ENCODE measurements around the gene SEMA3C.

Gene SEMA3C

DNA sequence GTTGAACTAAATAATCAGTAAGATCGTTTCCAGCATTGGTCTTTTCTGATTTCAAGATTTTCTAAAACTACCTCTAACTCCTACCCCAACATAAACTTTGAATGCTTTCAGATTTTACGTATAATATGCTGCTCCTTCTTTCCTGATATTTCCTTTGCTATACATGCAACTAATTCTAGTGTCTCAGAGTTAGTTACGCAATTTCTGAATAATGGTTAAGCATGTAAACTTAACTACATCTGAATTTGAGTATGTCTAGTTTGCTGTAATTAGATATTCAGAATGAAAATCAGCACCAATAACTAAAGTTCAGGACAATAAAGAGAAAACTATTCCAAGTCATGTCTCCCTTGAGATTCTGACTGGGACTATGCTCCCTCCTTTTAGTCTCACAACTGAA is 71.0 kb downstream of the SEMA3C start:
- no peak for DNase-seq

DNA sequence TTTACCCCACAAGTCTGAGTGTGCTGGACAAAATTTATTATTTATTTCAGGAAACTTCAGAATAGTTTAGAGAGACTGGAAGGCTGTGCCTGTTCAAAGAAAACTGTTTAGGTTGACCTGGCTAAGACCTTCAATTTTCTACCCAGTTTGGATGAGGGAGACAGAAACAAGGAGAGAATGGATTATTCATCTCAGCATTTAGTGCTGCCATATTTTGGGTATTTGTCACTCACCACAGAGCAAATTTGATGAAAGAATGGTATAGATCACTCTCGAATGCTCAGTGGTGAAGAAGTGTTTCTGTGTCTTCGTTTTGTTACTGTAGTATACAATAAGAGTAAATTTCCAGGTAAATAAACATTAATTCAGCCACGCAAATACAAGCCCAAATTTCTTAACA is 71.8 kb downstream of the SEMA3C start:
- DNase-seq, result no peak

DNA sequence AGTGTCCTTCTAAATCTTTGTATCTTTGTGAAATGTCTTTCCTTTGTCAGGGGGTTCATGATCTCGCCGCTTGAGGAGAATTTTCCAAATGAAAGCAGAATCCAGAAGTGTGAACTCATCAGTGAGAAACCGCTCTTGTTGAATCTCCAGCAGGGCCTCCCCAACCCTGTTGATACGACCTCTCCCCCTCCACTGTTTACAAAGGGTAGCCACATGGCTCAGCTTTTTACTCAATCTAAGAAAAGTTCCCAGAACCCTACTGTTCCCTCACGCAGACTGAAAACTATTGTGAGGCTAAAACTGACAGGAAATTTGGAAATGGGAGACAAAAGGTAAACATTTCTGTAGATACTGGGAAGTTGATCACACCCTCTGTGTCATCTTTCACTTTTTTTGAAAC is 73.9 kb downstream of the SEMA3C start:
- DNase-seq, result no peak

DNA sequence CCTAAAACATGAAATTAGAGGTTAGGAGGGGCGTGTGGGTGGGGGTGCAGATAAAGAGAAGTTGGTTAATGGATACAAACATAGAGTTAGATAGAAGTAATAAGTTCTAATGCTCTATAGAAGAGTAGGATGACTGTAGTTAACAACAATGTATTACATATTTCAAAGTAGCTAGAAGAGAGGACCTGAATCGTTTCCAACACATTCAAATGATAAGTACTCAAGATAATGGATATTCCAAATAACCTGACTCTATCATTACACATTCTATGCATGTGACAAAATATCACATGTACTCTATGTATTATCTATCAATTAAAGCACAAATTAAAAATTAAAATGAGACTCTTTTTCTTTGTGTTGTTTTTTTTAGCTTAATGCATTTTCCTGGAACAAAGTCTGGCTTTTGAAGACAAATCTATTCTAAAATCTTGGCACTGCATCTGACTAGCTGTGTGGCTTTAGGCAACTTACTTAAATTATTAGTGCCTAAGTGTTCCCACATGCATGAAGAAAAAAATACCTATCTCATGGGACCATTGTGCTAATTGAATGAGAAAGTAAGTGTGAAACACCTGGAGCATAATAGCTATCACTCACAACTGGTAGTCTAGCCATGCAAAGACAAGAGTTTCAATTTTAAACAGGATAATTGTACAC is 75.7 kb downstream of the SEMA3C start:
- DNase-seq, result peak; percentile 59

DNA sequence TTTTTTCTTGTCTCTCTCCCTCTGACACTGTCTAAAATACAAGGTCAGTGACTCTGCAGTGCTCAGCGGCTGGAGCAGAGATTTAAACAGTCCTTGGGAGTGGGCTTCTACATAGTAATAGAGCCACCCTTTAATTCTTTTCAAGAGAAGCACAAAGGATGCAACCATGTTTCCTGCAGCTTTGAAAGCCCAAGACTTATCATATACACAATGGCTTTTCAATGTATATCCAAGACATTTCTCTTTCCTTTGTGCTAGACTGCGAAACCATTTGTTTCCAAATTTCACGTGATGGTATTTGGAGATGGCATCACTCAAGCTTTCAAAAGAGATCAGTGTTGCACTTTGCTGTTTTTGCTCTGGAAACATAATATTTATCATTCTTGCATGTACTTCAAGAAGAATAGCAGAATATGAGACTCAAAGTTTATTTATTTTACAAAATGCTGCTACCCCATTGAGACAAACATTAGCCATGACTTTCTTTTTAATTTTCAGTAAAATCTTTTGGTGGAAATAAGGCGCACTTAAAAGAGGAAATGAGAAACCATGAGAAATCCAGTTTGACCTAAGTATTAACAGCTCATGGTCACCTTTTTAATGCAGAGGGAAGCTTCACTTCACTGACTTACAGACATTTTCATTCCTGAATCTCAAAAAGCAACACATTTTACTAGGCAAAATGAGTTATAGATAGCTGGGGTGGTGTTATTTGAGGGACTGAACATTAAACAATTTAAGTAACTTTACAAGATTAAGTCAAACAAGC is 76.6 kb downstream of the SEMA3C start:
- no peak for DNase-seq

DNA sequence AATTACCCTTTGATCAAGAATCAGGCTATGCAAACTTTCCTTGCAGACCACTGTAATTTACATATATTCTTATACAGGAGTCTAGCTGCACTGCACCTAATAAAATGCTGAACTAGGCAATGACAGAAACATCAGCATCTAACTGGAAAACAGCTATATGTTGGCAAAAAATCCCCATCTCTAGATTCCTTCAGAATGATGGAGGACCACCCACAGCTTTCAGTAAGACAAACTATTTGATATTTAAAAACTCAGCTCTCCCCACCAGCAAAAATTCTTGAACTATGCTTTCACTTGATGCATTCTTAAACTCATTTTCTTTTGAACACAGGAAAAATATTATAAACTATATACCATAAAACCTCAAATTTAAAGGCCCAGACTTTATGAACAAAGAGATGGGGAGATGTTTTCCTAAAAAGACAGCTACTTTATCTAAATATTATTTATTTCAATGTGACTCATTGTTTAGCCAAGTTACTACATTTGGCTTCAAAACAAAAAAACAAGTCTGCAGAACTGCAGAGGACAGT is 77.4 kb downstream of the SEMA3C start:
- no peak for DNase-seq

DNA sequence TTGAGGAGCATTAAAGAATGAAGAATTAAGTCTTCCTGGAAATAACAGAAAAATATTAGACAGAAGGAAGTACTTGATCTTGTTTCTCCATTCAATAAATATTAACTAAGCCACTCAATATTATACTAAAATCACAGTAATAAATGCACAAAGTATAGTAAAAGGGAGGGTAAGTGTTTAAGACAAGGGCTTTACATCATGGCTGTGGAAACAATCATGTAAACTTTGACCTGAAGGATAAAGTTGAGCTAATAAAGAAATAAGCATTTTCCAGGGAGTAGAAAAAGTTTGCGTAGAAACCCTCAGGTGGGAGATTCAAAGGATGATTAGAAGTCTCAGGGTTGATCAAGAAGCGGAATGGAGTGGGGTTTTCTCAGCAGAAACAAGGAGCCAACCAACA is 78.2 kb downstream of the SEMA3C start:
- DNase-seq, result no peak

DNA sequence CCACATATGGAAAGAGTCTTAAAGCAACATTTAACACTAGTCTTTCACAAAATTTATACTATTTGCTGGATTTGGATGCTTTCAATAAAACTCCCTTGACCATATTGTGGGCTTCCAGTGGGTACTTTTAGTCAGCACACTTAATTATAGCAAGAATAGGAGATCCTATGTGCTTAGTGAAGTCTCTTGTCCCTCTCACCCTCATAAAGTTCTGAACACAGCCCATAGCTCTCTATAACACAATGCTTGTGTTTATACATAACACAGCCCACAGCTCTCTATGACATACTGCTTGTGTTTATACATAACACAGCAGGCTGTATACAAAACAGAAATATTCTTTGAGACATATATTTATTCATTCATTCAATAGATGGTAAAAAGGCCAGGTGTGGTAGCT is 79.0 kb downstream of the SEMA3C start:
- no peak for DNase-seq

DNA sequence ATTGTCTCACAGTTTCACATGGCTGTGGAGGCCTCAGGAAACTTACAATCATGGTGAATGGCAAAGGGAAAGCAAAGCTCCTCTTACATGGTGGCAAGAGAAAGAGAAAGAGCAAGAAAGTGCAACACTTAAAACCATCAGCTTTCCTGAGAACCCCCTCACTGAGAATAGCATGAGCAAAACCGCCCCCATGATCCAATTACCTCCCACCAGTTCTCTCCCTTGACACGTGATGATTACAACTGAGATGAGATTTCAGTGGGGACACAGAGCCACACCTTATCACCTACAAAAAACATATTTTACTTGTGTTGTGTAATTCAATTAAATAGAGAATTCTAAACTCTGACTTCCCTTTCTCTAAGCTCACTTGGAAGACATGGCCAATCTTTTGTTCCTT is 80.2 kb downstream of the SEMA3C start:
- no peak for DNase-seq

DNA sequence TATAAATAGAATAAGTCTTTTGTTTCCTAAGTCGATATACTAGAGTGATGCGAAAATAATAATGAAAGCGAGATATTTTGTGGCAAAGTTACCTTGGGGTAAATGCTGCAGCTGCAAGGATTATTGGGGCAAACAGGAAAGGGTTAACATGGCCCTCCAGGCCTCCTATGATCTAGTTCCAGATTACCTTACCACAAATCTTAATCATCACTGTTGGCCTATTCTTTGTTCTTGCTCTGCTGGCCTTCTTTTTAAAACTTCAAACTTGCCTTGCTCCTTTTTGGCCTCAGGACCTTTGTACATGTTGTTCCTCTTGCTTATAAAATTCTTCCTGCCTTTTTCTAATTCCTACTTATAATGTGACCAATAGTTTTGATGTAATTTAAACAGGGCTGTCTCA is 81.5 kb downstream of the SEMA3C start:
- no peak for DNase-seq

DNA sequence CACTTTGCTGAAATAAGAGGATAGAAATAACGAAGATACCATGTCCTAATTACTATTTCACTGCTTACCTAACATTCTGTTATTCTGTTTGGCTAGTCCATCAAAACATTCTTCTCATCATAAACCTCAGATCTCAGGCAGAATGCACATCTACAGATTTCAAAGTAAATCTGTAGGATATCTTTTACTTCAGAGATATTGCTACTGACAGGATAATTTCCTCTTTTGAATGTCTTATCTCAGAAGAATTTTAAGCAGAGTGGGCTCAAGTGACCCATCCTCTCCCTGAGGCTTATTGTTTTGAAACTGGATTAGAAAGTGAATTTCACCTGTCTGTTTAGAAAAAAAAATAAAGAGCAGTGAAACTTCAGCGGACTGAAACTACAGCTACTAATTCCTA is 83.6 kb downstream of the SEMA3C start:
- DNase-seq, result no peak

DNA sequence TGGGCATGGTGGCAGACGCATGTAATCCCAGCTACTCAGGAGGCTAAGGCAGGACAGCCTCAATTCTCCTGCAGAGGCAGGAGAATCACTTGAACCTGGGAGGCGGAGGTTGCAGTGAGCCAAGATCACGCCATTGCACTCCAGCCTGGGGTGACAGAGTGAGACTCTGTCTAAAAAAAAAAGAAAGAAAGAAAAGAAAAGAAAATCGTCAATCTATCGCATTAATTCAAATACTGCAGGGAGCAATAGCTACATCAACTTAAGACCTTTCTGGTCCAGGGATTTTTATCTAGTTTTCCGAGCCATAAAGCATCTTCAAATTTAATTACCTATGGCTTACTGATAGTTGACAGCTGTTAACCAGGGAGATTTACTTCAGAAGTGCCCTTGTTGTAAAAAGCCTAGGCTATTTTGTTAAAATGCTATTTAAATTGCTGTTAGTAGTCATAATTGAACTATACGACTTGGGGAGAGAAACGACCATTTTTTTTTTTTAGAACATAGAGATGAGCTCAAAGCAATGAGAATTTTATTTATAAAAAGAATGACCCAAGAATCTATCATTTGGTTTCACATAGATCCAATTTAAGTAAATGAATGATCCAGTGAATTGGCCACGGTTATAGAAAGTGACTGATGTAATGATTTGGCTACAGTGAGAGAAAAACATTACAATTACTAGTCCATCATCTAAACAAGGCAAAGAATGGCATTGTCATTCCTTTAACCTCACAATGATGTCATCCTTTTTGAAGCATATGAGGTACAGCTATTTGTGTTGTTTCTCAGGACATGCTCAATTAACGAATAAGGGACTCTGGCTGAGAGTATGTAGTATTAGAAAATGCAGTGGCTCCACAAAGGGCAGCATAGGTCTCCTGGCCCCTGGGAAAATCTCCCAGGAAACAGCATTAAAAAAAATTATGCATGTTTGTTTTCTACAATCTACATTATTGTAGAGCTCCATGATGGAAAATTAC is 85.3 kb downstream of the SEMA3C start:
- DNase-seq, result no peak

DNA sequence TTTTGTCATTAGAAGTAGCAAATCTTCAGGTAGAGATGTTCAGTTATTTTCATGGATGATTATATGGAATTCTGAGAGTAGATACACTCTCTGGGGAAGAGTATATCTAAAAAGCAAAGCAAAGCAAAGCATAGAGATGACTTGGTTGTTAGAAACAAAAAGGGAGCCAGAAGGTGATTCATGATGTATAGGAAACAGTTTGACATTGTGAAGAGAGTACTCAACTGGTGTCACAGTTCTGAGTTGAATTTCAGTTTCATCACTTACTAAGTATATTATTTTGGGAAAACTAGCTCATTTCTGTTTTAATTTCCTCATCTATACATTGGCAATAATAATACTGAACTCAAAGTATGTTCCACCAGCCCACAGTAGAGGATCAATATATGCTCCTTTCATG is 86.8 kb downstream of the SEMA3C start:
- DNase-seq, result no peak

DNA sequence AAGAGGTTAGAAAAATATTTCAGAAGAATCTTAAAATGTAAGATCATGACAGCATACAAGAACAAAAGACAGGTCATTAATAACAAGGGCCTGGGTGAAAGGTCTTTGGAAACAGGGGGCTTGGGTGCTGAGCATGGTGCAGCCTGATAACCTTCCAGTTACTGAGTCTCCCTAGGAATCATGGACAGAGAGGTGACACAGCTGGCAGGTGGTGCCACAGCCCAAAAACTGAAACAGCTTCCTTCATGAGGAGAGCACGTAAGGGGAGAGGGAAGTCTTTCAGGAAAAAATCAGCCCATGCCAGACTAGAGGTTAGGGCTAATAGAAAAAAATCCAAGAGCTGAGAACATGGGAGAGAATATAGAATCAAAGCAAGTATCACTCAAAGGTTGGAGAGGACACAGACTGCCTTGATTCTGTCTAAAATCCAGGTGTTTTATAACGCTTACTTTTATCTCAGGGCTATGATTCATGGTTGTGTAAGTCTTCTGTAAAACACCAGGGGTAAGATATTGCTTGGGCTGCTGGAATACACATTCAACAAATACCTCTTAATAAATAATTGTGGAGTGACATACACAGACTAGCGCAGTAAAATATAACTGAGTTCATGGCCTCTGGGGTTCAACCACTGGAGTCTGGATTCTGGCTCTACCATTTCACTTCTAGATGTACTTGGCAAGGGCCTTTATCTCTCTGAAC is 88.1 kb downstream of the SEMA3C start:
- no peak for DNase-seq

DNA sequence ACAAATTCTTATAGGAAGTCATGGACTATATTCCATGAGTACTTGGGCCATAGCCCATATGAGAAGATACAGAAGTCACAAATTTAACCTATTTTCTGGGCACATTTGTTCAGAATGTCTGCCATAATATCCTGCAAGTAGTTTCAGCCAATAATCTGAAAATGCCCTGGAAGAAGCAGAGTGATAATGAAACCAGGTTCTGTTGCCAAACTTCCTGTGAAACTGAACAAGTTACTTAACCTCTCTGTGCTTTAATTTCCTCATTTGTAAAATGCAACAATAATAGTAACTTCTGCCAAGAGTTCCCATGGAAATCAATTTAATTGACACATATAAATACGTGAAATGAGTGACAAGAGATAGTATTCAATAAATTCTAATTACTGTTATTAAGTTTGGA is 88.8 kb downstream of the SEMA3C start:
- DNase-seq, result no peak

DNA sequence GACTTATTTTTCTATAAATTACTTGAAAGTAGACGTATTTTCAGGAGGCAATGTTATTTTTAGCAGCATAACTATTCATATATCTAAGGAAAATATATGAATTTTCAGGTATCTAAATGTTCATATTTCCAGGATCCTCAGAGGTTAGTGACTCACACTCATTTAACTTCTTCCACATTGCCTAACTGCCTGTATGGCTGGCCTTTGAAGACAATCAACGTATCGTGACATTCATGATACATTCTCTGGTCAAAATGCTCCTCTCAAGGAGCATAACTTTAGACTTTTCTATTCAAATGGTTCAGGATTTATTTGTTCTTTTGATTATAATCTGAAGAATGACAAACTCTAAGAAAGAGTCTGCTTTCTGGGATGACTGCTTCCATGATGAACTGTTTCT is 89.3 kb downstream of the SEMA3C start:
- no peak for DNase-seq

DNA sequence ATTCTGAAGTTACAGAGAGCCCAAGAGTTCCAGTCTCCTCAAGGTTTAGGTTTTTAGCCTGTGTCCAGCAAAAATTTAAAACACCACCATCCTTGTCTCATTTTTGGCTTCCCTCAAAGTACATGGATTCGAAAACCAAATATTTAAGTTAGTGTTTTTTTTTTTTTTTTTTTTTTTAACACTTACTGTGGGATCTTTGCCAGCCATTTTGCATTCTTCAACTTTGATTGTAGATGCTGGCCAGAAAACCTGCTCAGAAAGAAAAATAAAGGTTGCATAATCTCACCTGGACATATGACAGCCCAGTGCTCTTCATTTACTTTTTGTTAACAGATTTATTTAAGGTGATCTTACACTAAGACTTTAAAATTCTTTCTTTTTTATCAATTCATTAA is 91.6 kb downstream of the SEMA3C start:
- no peak for DNase-seq

DNA sequence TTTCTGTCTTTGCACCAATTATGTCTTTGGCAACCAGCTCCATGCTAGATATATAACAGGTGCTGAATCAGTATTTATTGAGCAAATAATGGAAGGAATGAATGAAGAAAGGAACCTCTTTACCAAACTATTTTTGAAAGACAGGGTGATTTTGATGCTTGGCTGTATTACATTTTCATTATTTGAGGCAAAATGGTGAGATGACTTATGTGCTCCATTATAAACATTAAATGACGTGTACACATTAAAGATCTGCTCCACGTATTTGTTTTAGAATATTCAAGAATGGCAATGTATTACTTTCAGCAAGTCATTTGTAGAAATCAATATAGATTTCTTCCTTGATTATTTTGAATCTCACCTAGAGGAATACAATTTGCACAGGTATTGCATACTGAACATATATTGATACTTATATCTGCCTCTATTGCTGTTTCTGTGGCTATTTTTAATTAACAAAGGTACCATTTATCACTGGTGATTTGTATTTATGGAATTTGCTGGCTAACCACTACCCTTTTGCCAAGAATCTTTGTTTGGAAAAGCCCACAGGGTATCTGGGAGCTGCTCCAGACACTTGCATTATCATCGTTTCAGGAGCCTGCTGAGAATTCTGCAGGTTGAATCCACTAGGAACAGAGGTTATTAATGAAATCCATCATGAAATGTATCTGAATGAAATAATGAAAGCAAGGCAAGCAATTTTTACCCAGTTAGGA is 92.2 kb downstream of the SEMA3C start:
- no peak for DNase-seq

DNA sequence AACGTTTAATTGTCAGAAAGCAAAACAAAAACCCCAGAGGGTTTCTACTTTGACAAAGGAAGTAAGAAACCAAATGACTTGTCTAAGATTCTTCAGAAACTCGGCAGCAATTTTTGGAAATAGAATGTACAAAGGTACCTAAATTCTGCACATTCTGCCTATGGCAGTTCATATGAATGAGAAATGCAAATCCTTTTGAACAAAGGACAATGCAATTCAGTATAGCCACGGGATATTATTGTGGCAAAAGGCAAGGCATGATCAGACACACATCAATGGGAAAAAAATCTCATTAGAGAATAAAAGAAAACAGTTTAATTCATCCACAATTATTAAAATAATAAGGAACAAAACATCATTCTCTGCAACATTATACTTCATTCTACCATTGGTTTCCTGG is 93.4 kb downstream of the SEMA3C start:
- DNase-seq, result no peak

DNA sequence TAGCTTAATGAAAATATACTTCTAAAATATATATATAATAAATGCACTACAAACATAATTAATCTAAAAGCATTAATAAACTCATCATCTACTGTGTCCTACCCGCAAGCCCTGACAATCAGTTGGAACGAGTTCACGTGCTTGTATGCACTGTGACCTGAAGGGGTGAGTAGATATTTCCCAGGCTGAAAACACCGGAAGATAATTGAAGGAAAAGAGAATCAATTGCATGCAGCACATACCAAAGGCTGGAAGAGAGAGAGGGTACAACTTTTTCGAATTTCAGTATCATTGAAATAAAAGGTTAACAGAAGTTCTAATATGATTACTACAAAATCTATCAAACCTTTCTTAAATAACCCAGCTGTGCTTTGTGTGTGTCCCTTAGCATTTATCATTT is 94.6 kb downstream of the SEMA3C start:
- no peak for DNase-seq

DNA sequence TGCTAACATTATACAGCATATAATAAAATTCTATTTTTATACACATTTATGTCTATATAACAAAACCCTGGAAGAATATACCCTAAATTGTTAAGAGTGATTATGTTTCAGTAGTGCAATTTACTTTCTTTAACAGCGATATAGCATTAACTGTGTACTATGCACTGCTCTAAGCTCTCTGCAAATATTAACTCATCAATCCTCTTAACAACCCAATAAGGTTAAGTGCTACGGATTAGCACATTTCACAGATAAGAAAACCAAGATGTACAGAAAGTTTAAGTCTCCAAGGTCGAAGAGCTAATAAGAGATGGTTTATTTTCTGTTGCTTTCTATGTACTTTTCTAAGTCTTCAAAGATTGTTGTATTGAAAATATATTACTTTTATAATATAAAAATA is 95.8 kb downstream of the SEMA3C start:
- no peak for DNase-seq

DNA sequence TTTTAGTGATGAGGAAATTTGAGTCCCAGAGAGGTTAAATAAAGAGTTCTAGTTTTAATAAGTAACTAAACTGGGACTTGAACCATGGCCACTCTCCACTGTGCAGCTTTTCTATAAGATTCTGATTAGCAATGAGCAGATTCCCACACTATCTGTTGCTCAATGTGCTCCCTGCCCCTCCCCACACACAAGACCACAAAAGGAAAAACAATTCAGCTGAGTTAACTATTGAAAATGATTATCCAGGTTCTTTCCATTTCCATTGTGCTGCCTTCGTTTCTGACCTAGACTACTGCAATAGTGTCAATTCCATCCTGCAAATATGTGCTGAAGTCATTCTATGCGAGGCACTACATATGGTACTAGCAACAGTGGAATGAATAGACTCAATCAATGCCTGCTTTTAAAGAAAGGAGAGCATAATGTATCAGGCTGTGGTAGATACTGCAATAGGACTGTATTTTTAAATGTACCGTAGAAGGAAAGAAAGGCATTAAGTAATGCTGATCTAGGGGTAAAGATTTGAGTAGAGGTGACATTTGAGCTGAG is 97.0 kb downstream of the SEMA3C start:
- no peak for DNase-seq
